Mesenchymal stem cell (in vitro differentiated cells and primary cell): ENCODE data around the gene BST2.

Experiments
- DNase-seq: peaks from one replicate; pipeline ENCODE4 v3.0.0-alpha.2; 2013
- H2AFZ ChIP-seq: one replicate; pipeline ENCODE4 v1.6.1; 2013; ENCODE audit warnings: low read depth, mild to moderate bottlenecking, control low read depth, inconsistent platforms, low read length, moderate library complexity
- H2AK5ac ChIP-seq: 2 replicates; pipeline ENCODE4 v1.6.1; 2013; ENCODE audit warnings: low read length, moderate library complexity, mild to moderate bottlenecking, inconsistent platforms; ENCODE audit not compliant: severe bottlenecking
- H2BK120ac ChIP-seq: one replicate; pipeline ENCODE4 v1.6.1; 2013; ENCODE audit warnings: low read depth, mild to moderate bottlenecking, inconsistent platforms, low read length, moderate library complexity
- H2BK12ac ChIP-seq, 2 experiments: one replicate each; pipeline ENCODE4 v1.6.1; 2013; ENCODE audit warnings: inconsistent platforms in 2 of 2, low read length in 2 of 2, mild to moderate bottlenecking in 2 of 2, moderate library complexity in 2 of 2, control low read depth in 1 of 2
- H2BK15ac ChIP-seq: one replicate; pipeline ENCODE4 v1.6.1; 2013; ENCODE audit warnings: mild to moderate bottlenecking, low read depth, inconsistent platforms; ENCODE audit not compliant: poor library complexity, severe bottlenecking
- H2BK5ac ChIP-seq: 2 replicates; pipeline ENCODE4 v1.6.1; 2013; ENCODE audit warnings: low read depth, mild to moderate bottlenecking, low read length, control low read depth, inconsistent platforms; ENCODE audit not compliant: poor library complexity, severe bottlenecking
- H3K14ac ChIP-seq, 2 experiments: one replicate each; pipeline ENCODE4 v1.6.1; 2013; ENCODE audit warnings: inconsistent platforms in 2 of 2, low read length in 2 of 2, control low read depth in 1 of 2, mild to moderate bottlenecking in 1 of 2, moderate library complexity in 1 of 2
- H3K18ac ChIP-seq, 2 experiments: one replicate each; pipeline ENCODE4 v1.6.1; 2013; ENCODE audit warnings: inconsistent platforms in 2 of 2, low read length in 2 of 2, control low read depth in 1 of 2, low read depth in 1 of 2, mild to moderate bottlenecking in 1 of 2
- H3K23ac ChIP-seq, 2 experiments: one replicate each; pipeline ENCODE4 v1.6.1; 2013; ENCODE audit warnings: inconsistent platforms in 2 of 2, low read length in 2 of 2, mild to moderate bottlenecking in 2 of 2, moderate library complexity in 2 of 2, control low read depth in 1 of 2
- H3K27ac ChIP-seq: 2 replicates; pipeline ENCODE4 v1.5.1; 2013; ENCODE audit warnings: mild to moderate bottlenecking, moderate library complexity, low read length, control low read depth, inconsistent platforms; ENCODE audit not compliant: poor library complexity, severe bottlenecking
- H3K27me3 ChIP-seq, 2 experiments: 2 replicates each; pipeline versions ENCODE4 v1.6.1 to v1.7.0; 2013; ENCODE audit warnings: low read length in 2 of 2, mild to moderate bottlenecking in 2 of 2, moderate library complexity in 2 of 2, control low read depth in 1 of 2, inconsistent platforms in 1 of 2; ENCODE audit not compliant: control insufficient read depth in 1 of 2, insufficient read depth in 1 of 2
- H3K36me3 ChIP-seq, 2 experiments: 2 replicates each; pipeline versions ENCODE4 v1.6.1 to v1.7.0; 2013; ENCODE audit warnings: low read length in 2 of 2, control low read depth in 1 of 2, inconsistent platforms in 1 of 2, low read depth in 1 of 2, mild to moderate bottlenecking in 1 of 2; ENCODE audit not compliant: insufficient read depth in 2 of 2, control insufficient read depth in 1 of 2
- H3K4ac ChIP-seq, 2 experiments: one replicate each; pipeline ENCODE4 v1.6.1; 2013; ENCODE audit warnings: inconsistent platforms in 2 of 2, low read length in 2 of 2, mild to moderate bottlenecking in 2 of 2, moderate library complexity in 2 of 2, control low read depth in 1 of 2, low read depth in 1 of 2
- H3K4me1 ChIP-seq: 2 replicates; pipeline ENCODE4 v1.6.1; 2013; ENCODE audit warnings: low read depth, low read length, control low read depth; ENCODE audit not compliant: control insufficient read depth, insufficient read depth
- H3K4me2 ChIP-seq: 2 replicates; pipeline ENCODE4 v1.6.1; 2013; ENCODE audit warnings: low read length, mild to moderate bottlenecking, inconsistent platforms; ENCODE audit not compliant: poor library complexity, severe bottlenecking
- H3K4me3 ChIP-seq, 2 experiments: 2 replicates each; pipeline versions ENCODE4 v1.5.1 to v1.7.0; 2013; ENCODE audit warnings: low read length in 2 of 2, mild to moderate bottlenecking in 2 of 2, control low read depth in 1 of 2, low read depth in 1 of 2; ENCODE audit not compliant: insufficient read depth in 1 of 2
- H3K79me1 ChIP-seq: replicated peaks from 2 replicates; pipeline ENCODE4 v1.6.1; 2013; ENCODE audit warnings: mild to moderate bottlenecking, control low read depth, low read length, inconsistent platforms; ENCODE audit not compliant: poor library complexity, severe bottlenecking
- H3K9ac ChIP-seq: 2 replicates; pipeline ENCODE4 v1.7.0; 2013; ENCODE audit warnings: mild to moderate bottlenecking, low read length, moderate library complexity
- H3K9me3 ChIP-seq: 2 replicates; pipeline ENCODE4 v1.7.0; 2013; ENCODE audit warnings: mild to moderate bottlenecking, low read length; ENCODE audit not compliant: control insufficient read depth
- H4K8ac ChIP-seq: one replicate; pipeline ENCODE4 v1.6.1; 2013; ENCODE audit warnings: inconsistent platforms, mild to moderate bottlenecking, low read length, moderate library complexity
- H4K91ac ChIP-seq: one replicate; pipeline ENCODE4 v1.6.1; 2013; ENCODE audit warnings: mild to moderate bottlenecking, low read length, inconsistent platforms
- WGBS: methylation state at CpG from one replicate; pipeline ENCODE4 v1.1.7; 2013; ENCODE audit warnings: mixed read lengths; 5-methylcytosine and 5-hydroxymethylcytosine counted together

BST2 gene

DNA sequence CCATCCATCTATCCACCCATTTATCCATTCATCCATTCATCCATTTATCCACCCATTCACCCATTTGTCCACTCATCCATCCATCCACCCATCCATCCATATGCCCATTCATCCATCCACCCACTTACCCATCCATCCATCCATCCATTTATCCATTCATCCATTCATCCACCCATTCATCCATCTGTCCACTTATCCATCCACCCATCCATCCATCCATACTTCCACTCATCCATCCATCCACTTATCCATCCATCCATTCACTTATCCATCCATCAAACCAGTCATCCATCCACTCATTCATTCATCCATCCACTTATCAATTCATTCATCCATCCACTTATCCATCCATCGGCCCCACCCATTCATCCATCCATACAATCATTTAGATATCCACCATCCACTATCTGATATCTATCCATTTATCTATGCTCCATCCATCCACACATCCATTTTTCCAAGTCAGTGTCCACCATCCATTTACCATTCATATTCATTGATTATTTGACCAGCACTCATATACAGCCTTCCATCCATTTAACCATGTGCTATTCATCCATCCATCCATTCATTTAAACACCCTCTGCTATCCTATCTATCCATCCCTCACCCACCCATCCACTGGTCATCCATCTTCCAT, 40.2 kb upstream of the BST2 start:
- Histone ChIP-seq H3K27me3 (peaks cover 23 to 29% of the 10 kb centered on the region in 2 experiments), H4K8ac (no peak overlapping the region), H4K91ac (no peak overlapping the region), H3K18ac (no peak overlapping the region), H3K9ac (no peak overlapping the region), H3K36me3 (no peaks in the 10 kb centered on the region), H3K9me3 (no peaks in the 10 kb centered on the region), H2BK120ac (no peak overlapping the region), H2AFZ (no peak overlapping the region), H3K14ac (no peak overlapping the region), H3K23ac (no peak overlapping the region), H2BK5ac (no peak overlapping the region), H3K4ac (no peak overlapping the region), H3K27ac (no peak overlapping the region), H3K4me2 (no peak overlapping the region), H3K79me1 (no peaks in the 10 kb centered on the region), H3K4me3 (no peak overlapping the region), H2BK12ac (no peak overlapping the region), H2BK15ac (no peak overlapping the region), H3K4me1 (peaks cover 9% of the 10 kb centered on the region), H2AK5ac (no peak overlapping the region)
- DNase-seq: no peak
- 95% methylated on average over 1 of the region's 1 CpG for WGBS

DNA sequence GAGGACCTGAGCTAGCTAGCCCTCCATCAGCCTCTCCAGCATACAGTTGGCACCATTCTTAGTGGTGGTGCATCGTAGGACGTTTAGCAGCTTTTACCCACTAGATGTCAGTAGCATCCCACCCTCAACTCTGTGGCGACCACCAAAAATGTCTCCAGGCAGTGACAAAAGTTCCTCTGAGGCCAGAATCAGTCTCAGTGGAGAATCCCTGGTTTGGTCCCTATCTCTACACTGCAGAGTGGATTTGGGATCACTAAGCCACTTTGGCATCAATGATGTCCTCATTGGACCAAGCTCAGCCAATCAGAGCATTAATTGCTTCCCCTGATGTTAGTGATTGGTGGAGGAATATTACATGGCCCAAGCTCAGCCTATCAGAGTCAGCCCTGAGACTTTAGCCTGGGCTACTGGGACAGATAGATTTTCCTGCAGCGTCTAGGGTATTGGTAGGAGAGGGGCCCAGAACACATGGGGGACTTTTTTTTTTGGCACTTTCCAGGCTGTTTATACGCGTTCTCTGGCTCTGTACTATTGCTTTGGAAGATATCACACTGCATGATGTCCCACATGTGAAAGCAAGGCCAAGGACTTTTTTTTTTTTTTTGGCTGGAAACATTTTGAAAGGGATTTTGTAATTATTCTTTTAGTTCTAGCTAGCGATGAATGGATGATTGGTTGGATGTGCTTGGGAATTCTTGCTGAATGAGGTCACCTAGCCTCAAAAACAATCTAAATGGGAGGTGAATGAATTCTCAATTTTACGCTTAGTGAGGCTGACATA, 36.0 kb upstream of the BST2 start:
- 60% methylated on average over 7 of the region's 8 CpGs for WGBS

DNA sequence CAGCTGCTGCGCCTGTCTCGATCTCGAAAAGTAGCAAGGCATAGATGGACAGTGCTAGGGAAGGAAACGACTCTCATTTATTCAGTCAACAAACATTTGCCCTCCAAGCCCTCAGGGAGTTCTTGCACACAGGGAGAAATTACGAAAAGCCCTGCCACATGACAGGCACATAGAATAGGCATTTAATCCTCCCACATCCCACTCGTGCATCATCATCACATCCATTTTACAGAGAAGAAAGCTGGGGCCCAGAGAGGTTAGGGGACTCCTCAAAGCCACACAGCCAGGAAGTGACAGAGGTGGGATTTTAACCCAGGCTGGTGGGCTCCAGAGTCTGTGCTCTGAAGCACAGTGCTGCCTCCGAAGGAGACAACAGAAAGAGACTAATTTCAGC, 31.4 kb upstream of the BST2 start:
- Histone ChIP-seq H3K27me3 (peaks cover 5% of the 10 kb centered on the region in 2 experiments), H2BK5ac (no peak overlapping the region), H3K9me3 (no peaks in the 10 kb centered on the region), H3K79me1 (no peaks in the 10 kb centered on the region), H3K23ac (no peak overlapping the region), H3K18ac (no peak overlapping the region), H3K14ac (no peak overlapping the region), H4K91ac (no peak overlapping the region), H3K36me3 (no peaks in the 10 kb centered on the region), H3K27ac (no peak overlapping the region), H3K4me2 (no peak overlapping the region), H2AFZ (no peak overlapping the region), H2AK5ac (no peak overlapping the region), H2BK12ac (no peak overlapping the region), H4K8ac (no peak overlapping the region), H2BK15ac (no peak overlapping the region), H3K4me1 (no peaks in the 10 kb centered on the region), H2BK120ac (no peak overlapping the region), H3K9ac (no peak overlapping the region), H3K4ac (no peak overlapping the region), H3K4me3 (no peak overlapping the region)
- WGBS: 84% methylated on average over 4 of the region's 7 CpGs
- DNase-seq: no peak

More for the DNA sequence above, 36.0 kb upstream of the BST2 start:
- peak; percentile 39 for DNase-seq
- Histone ChIP-seq H3K36me3 (no peaks in the 10 kb centered on the region), H4K91ac (no peak overlapping the region), H3K27ac (no peak overlapping the region), H3K4me2 (no peak overlapping the region), H2AK5ac (no peak overlapping the region), H3K18ac (no peak overlapping the region), H2BK12ac (no peak overlapping the region), H3K4me3 (no peak overlapping the region), H3K23ac (no peak overlapping the region), H3K4me1 (no peaks in the 10 kb centered on the region), H3K79me1 (no peaks in the 10 kb centered on the region), H2BK15ac (no peak overlapping the region), H3K9ac (no peak overlapping the region), H3K9me3 (no peaks in the 10 kb centered on the region), H4K8ac (no peak overlapping the region), H3K27me3 (peaks cover 8 to 14% of the 10 kb centered on the region in 2 experiments), H3K14ac (no peak overlapping the region), H2BK120ac (no peak overlapping the region), H2AFZ (no peak overlapping the region), H2BK5ac (no peak overlapping the region), H3K4ac (no peak overlapping the region)

DNA sequence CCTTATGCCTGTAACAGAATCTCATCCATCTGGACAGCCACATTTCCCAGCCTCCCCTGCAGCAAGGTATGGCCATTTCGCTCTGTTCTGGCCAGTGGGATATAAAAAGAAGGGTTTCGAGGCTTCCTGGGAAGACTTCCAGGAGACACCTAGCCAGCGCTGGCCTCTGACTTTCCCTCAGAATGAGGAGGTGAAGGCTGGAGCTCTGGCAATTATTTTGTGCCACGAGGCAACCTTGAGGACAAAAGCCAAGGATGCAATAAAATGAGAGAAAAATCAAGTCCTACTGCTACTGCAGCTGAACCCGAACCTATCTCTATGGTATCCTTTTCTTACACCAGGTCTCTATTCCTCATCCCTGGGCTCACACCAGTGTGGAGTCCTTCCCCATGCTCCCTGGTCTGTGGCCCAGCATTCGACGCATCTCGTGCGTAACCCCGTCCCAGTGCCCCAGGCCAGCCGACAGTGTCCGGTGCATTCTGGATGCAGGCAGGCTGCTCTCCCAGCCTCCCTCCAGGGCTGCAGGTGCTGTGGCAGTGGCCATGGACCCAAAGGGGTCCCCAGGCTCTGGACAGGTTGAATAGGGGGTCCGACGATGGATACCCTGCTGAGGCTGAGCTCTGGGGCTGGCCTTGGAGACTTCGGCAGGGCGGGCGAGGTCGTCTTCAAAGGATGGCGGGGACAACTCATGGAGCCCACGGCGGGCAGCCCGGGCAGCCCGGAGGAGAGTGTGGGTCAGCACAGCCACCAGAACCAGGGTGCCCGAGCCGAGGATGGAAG, 30.9 kb upstream of the BST2 start:
- Histone ChIP-seq H3K36me3 (no peaks in the 10 kb centered on the region), H3K79me1 (no peaks in the 10 kb centered on the region), H3K9me3 (no peaks in the 10 kb centered on the region), H2BK120ac (no peak overlapping the region), H2BK12ac (no peak overlapping the region), H2AFZ (no peak overlapping the region), H3K23ac (no peak overlapping the region), H3K4me1 (no peaks in the 10 kb centered on the region), H3K18ac (peak overlapping the region in 1 of 2 experiments; percentile 11), H3K14ac (no peak overlapping the region), H3K27me3 (peaks cover 5% of the 10 kb centered on the region in 2 experiments), H4K8ac (no peak overlapping the region), H3K4me3 (no peak overlapping the region), H3K27ac (no peak overlapping the region), H3K4me2 (no peak overlapping the region), H3K4ac (no peak overlapping the region), H3K9ac (no peak overlapping the region), H2AK5ac (no peak overlapping the region), H2BK5ac (no peak overlapping the region), H2BK15ac (no peak overlapping the region), H4K91ac (no peak overlapping the region)
- DNase-seq: no peak
- 91% methylated on average over 21 of the region's 25 CpGs for WGBS
